Naive B cell (primary cell): Measurements from ENCODE around the gene PPP2R3B. TPM values are rescaled to one million over a fixed set of nuclear protein-coding genes. Genes with fewer than 3 reads are reported as not detected.

ENCODE experiments used
- ATAC-seq, 2 donors: fragments of 150-1000 bp; cut with Tn5 transposase; 2 replicates each; pipeline ENCODE4 v1.10.0; 2021; ENCODE audit warnings: low read depth in 2 of 2, mild to moderate bottlenecking in 2 of 2, moderate library complexity in 2 of 2
- DNase-seq: peaks from one replicate; pipeline ENCODE4 v3.0.0; 2022
- H3K27ac Mint-ChIP-seq, 6 donors: one replicate each; pipeline ENCODE4 v1.8.0; 2020 to 2022; ENCODE audit warnings: mild to moderate bottlenecking in 6 of 6, mixed read lengths in 6 of 6, moderate library complexity in 5 of 6, inconsistent platforms in 2 of 6
- H3K27me3 Mint-ChIP-seq, 3 donors: one replicate each; pipeline ENCODE4 v1.8.0; 2021 to 2022; ENCODE audit warnings: mixed read lengths in 3 of 3, mild to moderate bottlenecking in 1 of 3
- H3K36me3 Mint-ChIP-seq, 2 donors: one replicate each; pipeline ENCODE4 v1.8.0; 2020 to 2022; ENCODE audit warnings: mixed read lengths in 2 of 2, inconsistent platforms in 1 of 2, mild to moderate bottlenecking in 1 of 2
- H3K4me1 Mint-ChIP-seq, 3 donors: one replicate each; pipeline ENCODE4 v1.8.0; 2020 to 2022; ENCODE audit warnings: mixed read lengths in 3 of 3, inconsistent platforms in 1 of 3, mild to moderate bottlenecking in 1 of 3, moderate library complexity in 1 of 3
- H3K4me3 Mint-ChIP-seq, 8 donors: one replicate each; pipeline ENCODE4 v1.8.0; 2020 to 2022; ENCODE audit warnings: mild to moderate bottlenecking in 8 of 8, mixed read lengths in 8 of 8, moderate library complexity in 8 of 8, inconsistent platforms in 2 of 8
- H3K9me3 Mint-ChIP-seq, 7 donors: one replicate each; pipeline ENCODE4 v1.8.0; 2020 to 2022; ENCODE audit warnings: mixed read lengths in 7 of 7, mild to moderate bottlenecking in 5 of 7, inconsistent platforms in 2 of 7, moderate library complexity in 1 of 7
- polyA plus RNA-seq, 6 donors: library from polyadenylated mRNA; unstranded; fragments of 300-500 nt; fragmentation: Illumina TruSeq; gene quantifications; one replicate each; pipeline ENCODE4 v1.2.3, GENCODE V29; 2021; ENCODE audit warnings: low read depth in 6 of 6

The PPP2R3B gene
- polyA plus RNA-seq, 6 donors from 2014 or later = 8.3 to 17.4 (median 12.4) TPM

DNA sequence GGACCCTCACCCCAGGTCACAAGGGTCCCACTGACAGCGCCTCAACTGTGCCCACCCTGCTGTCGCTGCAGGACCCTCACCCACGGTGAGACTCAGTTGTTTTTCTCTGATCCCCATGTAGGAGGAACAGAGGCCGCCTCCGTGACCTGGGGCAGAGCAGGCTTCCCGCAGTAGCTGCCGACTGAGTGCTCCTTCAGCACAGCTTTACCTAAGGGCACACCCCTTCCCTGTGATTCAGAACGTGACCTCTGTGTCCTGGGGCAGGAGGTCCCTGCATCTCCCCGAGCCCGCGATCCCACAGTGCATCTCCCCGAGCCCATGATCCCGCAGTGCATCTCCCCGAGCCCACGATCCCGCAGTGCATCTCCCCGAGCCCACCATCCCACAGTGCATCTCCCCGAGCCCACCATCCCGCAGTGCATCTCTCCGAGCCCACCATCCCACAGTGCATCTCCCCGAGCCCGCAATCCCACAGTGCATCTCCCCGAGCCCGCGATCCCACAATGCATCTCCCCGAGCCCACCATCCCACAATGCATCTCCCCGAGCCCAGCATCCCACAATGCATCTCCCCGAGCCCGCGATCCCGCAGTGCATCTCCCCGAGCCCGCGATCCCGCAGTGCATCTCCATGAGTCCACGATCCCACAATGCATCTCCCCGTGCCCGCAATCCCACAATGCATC is 23.6 kb downstream of the PPP2R3B start:
- H3K27ac Mint-ChIP-seq = no peak overlapping the region
- H3K36me3 Mint-ChIP-seq = peaks cover 24% of the 10 kb centered on the region in 2 donors
- DNase-seq (no peak), ATAC-seq (no peak)
- H3K4me1 Mint-ChIP-seq = peaks cover 7 to 20% (median 11%) of the 10 kb centered on the region in 3 donors
- no peaks in the 10 kb centered on the region for H3K27me3 Mint-ChIP-seq
- H3K9me3 Mint-ChIP-seq = peaks cover 4 to 20% (median 13%) of the 10 kb centered on the region in 7 donors
- peak overlapping the region in 1 of 8 donors; percentile 56 for H3K4me3 Mint-ChIP-seq

DNA sequence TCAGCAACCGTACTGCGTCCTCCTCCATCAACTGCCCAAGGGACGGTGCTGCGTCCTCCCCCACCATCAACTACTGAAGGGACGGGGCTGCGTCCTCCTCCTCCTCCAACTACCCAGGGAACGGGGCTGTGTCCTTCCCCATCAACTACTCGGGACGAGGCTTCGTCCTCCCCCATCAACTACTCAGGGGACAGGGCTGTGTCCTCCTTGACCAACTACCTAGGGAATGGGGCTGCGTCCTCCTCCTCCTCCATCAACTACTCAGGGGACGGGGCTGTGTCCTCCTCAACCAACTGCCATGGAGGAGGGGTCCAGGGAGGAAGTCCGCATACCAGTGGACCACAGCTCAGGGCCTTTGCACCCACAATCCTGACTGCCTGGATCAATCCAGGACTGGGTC is 24.4 kb downstream of the PPP2R3B start:
- Mint-ChIP-seq H3K4me3 (peak overlapping the region in 1 of 8 donors; percentile 13), H3K27me3 (no peaks in the 10 kb centered on the region), H3K36me3 (peaks cover 26 to 30% of the 10 kb centered on the region in 2 donors), H3K4me1 (peaks cover 7 to 17% (median 11%) of the 10 kb centered on the region in 3 donors), H3K27ac (no peak overlapping the region), H3K9me3 (peaks cover 4 to 20% (median 16%) of the 10 kb centered on the region in 7 donors)
- ATAC-seq (no peak), DNase-seq (no peak)

DNA sequence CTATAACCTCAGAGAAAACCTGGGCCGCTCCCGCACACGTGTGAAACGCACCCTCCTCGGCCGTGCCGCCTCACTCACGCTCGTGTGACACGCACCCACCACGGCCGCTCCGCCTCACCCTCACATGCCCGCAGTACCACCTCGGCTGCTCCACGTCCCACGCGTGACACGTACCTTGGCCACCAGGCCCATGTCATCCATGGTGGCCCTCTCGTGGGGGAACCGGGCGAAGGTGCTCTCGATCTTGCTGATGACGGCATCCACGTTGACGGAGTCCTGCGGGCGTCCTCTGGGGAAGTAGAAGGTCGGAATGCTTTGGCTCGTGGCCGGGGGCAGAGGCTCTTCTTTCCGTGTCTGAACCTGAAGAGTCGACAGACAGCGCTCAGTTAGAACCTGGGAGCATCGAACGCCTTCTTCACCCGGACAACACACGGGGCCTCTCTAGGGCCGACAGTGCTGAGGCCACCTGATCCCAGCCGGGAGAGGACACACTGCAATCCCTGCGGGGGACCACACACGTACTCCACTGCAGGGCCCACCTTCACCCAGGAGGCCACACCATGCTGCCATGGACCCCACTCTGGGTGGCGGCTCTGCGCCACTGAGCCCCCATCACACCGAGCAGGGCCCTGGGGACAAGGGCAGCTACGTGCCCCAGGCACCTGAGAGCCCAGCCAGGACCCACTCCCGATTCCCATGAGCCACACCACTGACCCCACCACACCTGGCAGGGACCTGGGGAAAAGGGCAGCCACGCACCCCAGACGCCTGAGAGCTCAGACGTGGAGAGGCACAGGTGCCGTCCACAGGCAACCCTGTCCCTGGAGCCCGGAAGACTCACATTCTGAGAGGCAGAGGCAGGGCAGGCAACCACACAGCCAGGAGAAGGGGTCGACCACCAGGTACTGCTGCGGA is 25.2 kb downstream of the PPP2R3B start:
- Mint-ChIP-seq H3K36me3 (peaks cover 26 to 38% of the 10 kb centered on the region in 2 donors), H3K4me3 (no peak overlapping the region), H3K9me3 (peaks cover 4 to 22% (median 16%) of the 10 kb centered on the region in 7 donors), H3K4me1 (peaks cover 7 to 15% (median 13%) of the 10 kb centered on the region in 3 donors), H3K27ac (no peak overlapping the region), H3K27me3 (no peaks in the 10 kb centered on the region)
- ATAC-seq = no peak
- no peak for DNase-seq

DNA sequence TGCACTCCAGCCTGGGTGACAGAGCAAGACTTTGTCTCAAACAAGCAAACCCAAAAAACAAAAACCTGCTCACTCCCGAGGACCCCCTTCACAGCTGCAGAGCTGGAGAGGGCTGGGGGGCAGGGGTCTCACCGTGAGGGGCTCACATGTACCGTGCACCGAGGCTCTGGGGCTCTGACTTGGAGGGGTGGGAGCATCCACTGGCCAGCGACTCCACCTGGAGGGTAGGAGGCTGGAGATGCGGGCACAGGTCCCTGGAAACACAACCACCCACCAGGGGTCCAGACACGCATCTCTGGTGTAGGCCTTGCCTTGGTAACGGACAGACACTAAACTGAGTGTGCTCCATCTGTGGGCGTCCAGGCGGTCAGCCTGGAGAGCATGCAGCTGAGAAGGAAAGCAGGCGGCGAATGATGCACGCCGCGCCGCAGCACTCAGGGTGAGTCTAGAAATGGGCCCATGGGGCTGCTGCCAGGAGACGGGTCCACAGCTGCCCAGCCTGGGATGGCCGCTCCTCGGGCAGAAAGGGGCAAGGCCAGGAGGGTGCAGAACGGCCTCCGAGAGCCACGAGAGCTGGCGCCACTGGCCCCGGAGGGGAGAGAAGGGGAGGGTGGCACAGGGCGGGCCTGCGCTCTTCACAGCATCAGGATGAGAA is 26.1 kb downstream of the PPP2R3B start:
- H3K4me1 Mint-ChIP-seq = peaks cover 7 to 15% (median 13%) of the 10 kb centered on the region in 3 donors
- DNase-seq (no peak), ATAC-seq (no peak)
- no peak overlapping the region for H3K27ac Mint-ChIP-seq
- H3K27me3 Mint-ChIP-seq = no peaks in the 10 kb centered on the region
- H3K36me3 Mint-ChIP-seq = peaks cover 26 to 38% of the 10 kb centered on the region in 2 donors
- H3K4me3 Mint-ChIP-seq = no peak overlapping the region
- peaks cover 4 to 22% (median 16%) of the 10 kb centered on the region in 7 donors for H3K9me3 Mint-ChIP-seq

DNA sequence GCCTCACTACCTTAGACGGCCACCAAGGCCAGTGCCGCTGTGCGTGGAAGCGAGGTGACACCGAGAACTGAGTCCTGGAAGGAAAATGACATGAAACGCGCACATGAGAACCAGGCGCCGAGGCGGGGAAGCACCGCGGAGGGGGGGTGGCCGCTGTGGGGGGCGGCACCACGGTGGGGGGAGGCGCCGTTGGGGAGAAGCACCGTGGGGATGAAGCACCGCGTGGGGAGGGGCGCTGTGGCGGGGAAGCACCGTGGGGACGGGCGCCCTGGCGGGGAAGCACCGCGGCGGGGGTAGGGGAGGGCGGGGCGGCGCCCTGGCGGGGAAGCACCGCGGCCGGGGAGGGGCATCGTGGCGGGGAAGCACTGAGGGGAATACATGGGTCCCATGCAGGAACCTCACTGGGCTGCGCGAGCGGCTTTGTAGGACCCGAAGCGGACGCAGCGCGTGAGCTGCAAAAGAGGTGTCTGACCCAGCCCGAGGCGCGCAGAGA is 28.0 kb downstream of the PPP2R3B start:
- H3K4me3 Mint-ChIP-seq = no peak overlapping the region
- no peaks in the 10 kb centered on the region for H3K27me3 Mint-ChIP-seq
- DNase-seq = no peak
- peaks cover 15 to 25% (median 16%) of the 10 kb centered on the region in 3 donors for H3K4me1 Mint-ChIP-seq
- H3K36me3 Mint-ChIP-seq = peaks cover 26 to 37% of the 10 kb centered on the region in 2 donors
- H3K27ac Mint-ChIP-seq = no peak overlapping the region
- peaks cover 4 to 22% (median 16%) of the 10 kb centered on the region in 7 donors for H3K9me3 Mint-ChIP-seq
- ATAC-seq = no peak

DNA sequence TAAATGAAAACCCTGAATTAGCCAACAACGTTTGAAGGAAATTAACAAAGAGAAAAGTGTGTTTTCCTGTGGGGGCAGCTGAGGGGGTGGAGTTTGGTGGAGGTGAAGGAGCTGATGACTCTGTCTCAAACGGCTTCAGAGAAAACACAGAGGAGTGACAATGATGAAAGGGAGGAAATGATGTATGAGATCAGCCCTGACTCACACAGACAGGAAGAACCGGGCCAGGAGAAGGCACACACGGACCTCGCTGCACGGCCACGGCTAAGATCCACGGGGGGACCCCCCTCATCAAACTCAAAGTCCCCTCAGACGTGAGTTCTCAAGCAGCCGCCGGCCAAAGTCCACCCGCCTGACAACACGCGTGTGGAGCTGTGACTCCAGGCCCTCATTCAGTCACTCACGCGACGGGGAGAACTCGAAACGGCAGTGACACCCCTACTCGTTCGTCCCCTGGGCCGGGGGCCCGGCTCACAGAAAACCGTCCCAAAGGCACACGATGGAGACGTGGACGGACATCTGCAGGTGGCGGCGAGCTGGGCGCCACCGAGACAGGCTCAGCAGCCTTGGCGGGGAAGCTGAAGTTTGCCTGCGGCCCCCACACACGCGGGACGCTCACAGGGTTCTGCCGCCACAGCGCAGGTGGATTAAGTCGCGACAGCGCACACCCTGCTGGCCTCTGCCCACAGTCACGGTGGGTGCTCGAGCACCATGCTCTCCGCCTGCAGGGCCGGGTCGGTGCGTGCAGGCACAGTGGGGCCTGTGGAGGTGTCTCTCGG is 28.8 kb downstream of the PPP2R3B start:
- DNase-seq = no peak
- Mint-ChIP-seq H3K4me1 (peaks cover 8 to 21% (median 9%) of the 10 kb centered on the region in 3 donors), H3K27me3 (no peaks in the 10 kb centered on the region), H3K9me3 (peaks cover 4 to 22% (median 14%) of the 10 kb centered on the region in 7 donors), H3K4me3 (no peak overlapping the region), H3K27ac (peak overlapping the region in 2 of 6 donors; percentile 1 to 76), H3K36me3 (peaks cover 26 to 30% of the 10 kb centered on the region in 2 donors)
- no peak for ATAC-seq

DNA sequence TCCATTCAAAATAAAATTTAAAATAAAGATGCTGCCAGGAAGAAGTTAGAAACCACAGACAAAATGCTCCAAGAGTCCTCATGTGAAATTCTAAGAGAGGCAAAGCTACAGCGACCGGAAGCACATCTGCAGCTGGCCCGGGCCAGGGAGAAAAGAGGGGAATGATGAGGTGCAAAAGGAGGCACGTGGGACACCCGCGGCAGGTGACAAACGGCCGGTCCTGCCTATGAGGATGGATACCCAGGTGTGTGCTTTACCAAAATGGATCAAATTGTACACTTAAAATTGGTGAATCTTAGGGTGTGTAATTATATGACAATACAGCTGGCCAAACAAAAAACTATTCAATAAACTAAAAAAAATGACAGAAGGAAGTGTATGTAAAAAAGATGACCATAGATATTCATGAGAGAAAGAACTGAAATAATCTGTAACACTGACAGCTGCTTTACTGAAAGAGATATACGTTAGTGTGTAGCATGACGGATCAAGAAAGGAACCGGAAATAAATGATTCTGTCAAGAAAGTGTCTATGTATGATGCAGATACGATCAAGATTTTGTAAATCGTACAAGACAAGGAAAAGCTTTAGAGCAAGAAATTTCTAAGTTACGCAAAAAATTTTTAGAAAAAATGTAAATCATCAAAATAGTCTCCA is 29.5 kb downstream of the PPP2R3B start:
- H3K4me1 Mint-ChIP-seq = peaks cover 7 to 22% (median 9%) of the 10 kb centered on the region in 3 donors
- no peak for ATAC-seq

DNA sequence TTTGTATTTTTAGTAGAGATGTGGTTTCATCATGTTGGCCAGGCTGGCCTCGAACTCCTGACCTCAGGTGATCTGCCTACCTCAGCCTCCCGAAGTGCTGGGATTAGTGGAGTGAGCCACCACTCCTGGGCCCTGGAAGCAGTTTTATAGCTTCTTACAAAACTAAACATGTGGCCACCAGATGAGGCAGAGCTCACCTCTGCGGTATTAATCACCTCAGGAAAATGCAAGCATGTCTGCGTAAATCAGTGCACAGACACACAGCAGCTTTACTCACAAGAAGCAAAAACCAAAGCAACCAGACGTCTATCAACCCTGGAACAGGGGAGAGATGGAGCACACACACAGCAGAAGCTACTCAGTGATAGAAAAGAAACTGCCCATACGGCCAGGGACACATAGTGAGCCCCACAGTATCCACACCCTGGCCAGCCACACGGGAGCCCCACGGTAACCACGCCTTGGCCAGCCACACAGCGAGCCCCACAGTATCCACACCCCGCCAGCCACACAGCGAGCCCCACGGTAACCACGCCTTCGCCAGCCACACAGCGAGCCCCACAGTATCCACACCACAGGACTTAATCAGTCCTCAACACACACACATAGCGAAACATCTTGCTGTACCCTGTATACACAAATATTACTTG is 30.2 kb downstream of the PPP2R3B start:
- peaks cover 21 to 22% of the 10 kb centered on the region in 2 donors for H3K36me3 Mint-ChIP-seq
- H3K4me1 Mint-ChIP-seq = peaks cover 6 to 21% (median 9%) of the 10 kb centered on the region in 3 donors
- peak overlapping the region in 1 of 6 donors; percentile 81 for H3K27ac Mint-ChIP-seq

More for the DNA sequence above, 29.5 kb downstream of the PPP2R3B start:
- Mint-ChIP-seq H3K27ac (peak overlapping the region in 2 of 6 donors; percentile 1 to 76), H3K27me3 (no peaks in the 10 kb centered on the region), H3K36me3 (peaks cover 23 to 25% of the 10 kb centered on the region in 2 donors), H3K4me3 (no peak overlapping the region), H3K9me3 (peaks cover 2 to 20% (median 14%) of the 10 kb centered on the region in 7 donors)
- no peak for DNase-seq

DNA sequence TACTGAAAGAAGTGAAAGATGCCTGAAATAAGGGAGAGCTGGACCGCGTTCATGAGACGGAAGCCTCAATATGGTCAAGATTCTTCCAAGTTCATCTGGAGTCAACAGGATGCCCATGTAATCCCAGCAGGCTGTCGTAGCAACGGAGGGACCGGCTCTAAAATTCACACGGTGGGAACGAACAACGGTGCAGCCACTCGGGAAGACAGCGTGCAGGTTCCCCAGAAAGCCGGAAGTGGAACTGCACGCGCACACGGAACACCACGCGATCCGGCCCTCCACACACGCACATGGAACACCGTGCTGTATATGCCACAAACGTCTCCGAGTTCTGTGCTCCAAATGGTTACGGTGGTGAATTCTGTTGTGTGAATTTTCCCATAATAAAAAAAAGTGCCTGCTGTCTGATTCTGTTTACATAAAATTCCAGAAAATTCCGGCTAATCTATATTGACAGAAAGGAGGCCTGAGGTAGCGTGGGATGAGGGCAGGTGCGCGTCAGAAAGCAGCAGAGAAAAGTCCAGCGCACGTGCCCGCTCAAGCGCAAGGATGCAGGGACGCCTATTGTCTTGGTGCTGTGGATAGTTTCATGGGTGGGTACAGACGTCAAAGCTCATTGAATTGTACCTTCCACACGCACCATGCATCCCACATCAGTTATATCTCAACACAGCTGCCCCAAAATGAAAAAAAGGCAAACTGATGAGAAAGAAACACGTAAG is 31.2 kb downstream of the PPP2R3B start:
- DNase-seq (no peak), ATAC-seq (no peak)
- no peak overlapping the region for H3K4me3 Mint-ChIP-seq
- peaks cover 6 to 21% (median 9%) of the 10 kb centered on the region in 3 donors for H3K4me1 Mint-ChIP-seq
- peaks cover 13 to 17% of the 10 kb centered on the region in 2 donors for H3K36me3 Mint-ChIP-seq
- peaks cover 0 to 15% (median 9%) of the 10 kb centered on the region in 7 donors for H3K9me3 Mint-ChIP-seq
- peak overlapping the region in 2 of 6 donors; percentile 18 to 63 for H3K27ac Mint-ChIP-seq
- no peaks in the 10 kb centered on the region for H3K27me3 Mint-ChIP-seq

More for the DNA sequence above, 30.2 kb downstream of the PPP2R3B start:
- Mint-ChIP-seq H3K9me3 (peaks cover 0 to 18% (median 12%) of the 10 kb centered on the region in 7 donors), H3K4me3 (no peak overlapping the region), H3K27me3 (no peaks in the 10 kb centered on the region)
- ATAC-seq (no peak), DNase-seq (no peak)

DNA sequence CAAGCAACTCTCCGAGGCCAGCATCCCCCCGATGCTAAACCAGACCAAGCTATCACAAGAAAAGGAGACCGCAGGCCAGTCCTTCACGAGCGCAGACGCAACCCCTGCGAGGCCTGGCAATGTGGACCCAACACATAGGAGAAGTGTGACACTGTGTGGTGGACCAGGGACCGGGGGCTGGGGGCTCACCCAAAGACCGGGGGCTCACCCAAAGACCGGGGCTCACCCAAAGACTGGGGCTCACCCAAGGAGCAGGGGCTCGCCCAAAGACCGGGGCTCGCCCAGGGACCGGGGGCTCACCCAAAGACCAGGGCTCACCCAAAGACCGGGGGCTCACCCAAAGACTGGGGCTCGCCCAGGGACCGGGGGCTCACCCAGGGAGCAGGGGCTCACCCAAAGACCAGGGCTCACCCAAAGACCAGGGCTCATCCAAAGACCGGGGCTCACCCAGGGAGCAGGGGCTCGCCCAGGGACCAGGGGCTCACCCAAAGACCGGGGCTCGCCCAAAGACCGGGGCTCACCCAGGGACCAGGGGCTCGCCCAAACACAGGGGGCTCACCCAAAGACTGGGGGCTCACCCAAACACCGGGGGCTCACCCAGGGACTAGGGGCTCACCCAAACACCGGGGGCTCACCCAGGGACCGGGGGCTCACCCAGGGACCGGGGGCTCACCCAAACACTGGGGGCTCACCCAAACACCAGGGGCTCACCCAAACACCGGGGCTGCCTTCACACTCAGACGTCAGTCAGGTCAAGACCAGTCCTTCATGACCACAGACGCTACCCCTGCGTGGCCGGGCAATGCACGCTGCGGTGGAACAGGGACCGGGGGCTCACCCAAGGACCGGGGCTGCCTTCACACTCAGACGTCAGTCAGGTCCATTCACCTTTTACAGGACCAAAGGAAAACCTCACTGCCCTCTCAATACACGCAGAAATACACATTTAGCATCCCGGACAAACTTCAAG is 32.9 kb downstream of the PPP2R3B start:
- peaks cover 9 to 13% of the 10 kb centered on the region in 2 donors for H3K36me3 Mint-ChIP-seq

More for the DNA sequence above, 32.9 kb downstream of the PPP2R3B start:
- Mint-ChIP-seq H3K9me3 (peaks cover 0 to 4% (median 0%) of the 10 kb centered on the region in 7 donors), H3K4me3 (no peak overlapping the region), H3K27me3 (no peaks in the 10 kb centered on the region), H3K4me1 (peaks cover 6 to 21% (median 15%) of the 10 kb centered on the region in 3 donors), H3K27ac (peak overlapping the region in 1 of 6 donors; percentile 59)
- ATAC-seq (no peak), DNase-seq (no peak)
